GM10847 (cell line): Measurements from ENCODE around the gene MAPK8IP3.
A peak's percentile ranks its signal among the peaks of the same experiment; 100 is the strongest.

Source experiments
- POLR2A ChIP-seq: IDR thresholded peaks from 2 replicates; pipeline ENCODE4 v1.6.1; 2011; ENCODE audit not compliant: insufficient read length; ENCODE audit errors: extremely low read depth

The MAPK8IP3 gene

DNA sequence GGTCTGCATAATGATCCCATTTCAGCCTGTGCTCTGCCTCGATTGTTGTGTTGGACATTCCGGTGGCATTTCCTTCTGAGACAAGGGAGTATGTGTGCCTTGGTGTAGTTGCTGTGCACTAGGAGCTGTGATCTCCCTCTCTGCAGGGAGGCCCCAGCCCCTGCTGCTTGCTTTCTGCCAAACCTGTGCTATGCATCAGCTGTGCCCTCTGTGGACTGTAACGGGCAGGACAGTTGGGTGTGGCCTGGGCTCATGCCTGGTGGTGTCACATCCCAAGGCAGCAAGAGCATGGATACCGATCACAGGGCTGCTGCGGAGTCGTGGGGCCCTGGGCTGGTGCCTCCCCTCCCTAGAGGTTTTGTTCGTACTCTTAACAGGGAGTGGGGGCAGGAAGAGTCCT is 31.7 kb upstream of the MAPK8IP3 start:
- no peak for TF ChIP-seq POLR2A

DNA sequence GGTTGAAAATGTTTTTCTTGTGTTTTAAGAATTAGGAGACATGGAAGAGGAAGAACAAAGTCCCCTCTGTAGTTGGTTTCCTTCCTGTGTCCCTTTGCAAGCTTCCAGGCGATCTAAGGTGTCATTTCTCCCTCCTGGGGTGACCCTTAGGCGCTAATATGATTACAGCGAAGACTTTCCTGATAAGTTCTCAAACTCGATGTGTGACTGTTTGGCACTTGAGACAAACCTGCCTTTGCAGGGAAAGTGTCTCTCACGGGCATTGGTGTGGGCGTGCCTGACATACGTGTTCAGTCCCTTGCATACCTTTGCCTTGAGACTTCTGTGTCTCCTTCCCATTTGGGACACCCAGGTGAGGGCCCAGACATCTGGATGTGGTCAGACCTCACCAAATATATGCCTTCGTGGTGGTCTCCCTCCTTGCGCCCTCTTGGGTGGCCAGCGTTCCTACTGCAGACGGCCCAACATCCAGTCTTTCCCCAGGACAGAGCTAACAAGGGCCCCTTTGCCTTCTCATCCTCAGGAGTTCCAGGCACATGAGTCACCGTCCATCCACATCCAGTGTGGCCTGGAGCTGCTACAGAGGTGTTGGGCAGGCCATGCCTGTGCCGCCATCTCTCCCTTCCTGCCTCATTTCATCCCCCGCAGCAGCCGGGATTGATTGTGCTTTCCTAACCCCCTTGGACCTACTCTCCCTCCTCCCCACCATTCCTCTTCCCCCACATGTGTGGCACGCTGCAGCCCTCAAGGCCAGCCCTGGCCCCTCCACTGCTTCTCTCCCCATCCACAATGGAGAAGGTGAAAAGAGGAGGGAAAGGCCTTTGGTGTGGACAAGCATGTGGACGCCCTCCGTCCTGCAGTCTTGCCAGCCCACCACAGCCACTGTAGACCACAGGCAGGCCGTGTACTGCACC is 31.0 kb upstream of the MAPK8IP3 start:
- no peak for TF ChIP-seq POLR2A

DNA sequence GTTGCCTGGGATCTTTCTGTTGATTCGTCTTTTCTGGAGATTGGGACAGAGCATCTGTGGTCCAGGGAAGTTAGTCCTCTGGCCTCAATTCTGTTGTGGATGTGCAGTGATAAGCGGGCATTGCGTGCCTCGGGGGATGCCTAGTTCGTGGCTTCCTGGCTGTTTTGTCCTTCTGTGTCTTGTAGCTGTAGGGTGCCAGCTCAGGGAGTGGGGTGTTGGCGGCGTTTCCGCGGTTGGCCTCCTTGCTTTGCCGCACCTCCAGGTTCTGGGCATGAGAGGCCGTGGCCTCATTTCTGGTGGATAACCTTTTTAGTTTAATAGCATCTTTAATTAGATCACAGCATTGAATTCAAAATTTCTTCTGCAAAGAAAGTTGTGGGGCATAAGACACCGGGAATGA is 29.3 kb upstream of the MAPK8IP3 start:
- no peak for TF ChIP-seq POLR2A

GRCh38 chr16:1677339-1677738 is 28.7 kb upstream of the MAPK8IP3 start:
- no peak for TF ChIP-seq POLR2A

GRCh38 chr16:1677942-1678499 is 28.0 kb upstream of the MAPK8IP3 start, which contains the start of gene JPT2:
Gene JPT2, plus strand, starts transcription at chr16:1678279. Its CDS starts 34 bp downstream, at chr16:1678313.
- TF ChIP-seq POLR2A: peak; percentile 63

GRCh38 chr16:1678500-1679098 is 27.4 kb upstream of the MAPK8IP3 start:
- TF ChIP-seq POLR2A: no peak

DNA sequence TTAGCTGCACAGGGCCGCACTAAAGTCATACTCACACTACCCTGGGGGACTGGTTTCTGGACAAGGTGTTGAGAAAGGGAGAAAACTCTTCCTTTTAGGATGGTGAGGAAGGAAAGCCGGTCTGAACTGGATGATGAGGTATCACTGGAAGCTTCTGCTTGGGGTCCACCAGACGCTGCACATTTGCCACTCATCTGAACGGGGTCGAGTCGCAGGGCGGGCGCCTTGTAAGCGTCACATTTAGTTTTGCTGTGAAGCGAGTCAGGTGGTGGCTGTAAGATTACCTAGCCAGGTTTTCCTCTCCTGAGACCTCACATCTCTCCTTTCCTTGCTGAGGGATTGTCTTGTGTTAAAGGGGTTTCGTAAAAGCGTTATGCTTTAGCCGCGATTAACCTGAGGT is 25.6 kb upstream of the MAPK8IP3 start:
- no peak for TF ChIP-seq POLR2A

DNA sequence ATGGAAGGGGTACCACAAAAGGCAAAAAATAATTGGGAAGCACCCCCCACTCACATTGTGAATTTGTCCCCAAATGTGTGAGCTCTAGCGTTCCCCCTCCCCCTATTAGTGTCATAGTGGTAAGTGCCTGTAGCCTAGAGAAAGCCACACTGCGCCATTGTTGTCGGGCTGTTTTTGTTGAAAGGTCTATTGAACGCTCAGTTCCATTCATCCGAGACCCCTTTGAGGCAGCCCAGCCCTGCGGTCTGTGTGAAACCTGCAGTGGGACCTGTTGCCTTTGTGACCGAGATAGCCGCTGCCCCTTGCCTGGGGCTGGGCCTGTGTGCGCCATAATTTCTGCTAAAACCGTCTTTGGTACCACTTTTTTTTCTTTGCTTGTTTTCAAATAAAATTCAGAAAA is 25.0 kb upstream of the MAPK8IP3 start:
- no peak for TF ChIP-seq POLR2A

- TF ChIP-seq POLR2A: no peak
Observed at GRCh38 chr16:1687427-1688316, 18.3 kb upstream of the MAPK8IP3 start.

DNA sequence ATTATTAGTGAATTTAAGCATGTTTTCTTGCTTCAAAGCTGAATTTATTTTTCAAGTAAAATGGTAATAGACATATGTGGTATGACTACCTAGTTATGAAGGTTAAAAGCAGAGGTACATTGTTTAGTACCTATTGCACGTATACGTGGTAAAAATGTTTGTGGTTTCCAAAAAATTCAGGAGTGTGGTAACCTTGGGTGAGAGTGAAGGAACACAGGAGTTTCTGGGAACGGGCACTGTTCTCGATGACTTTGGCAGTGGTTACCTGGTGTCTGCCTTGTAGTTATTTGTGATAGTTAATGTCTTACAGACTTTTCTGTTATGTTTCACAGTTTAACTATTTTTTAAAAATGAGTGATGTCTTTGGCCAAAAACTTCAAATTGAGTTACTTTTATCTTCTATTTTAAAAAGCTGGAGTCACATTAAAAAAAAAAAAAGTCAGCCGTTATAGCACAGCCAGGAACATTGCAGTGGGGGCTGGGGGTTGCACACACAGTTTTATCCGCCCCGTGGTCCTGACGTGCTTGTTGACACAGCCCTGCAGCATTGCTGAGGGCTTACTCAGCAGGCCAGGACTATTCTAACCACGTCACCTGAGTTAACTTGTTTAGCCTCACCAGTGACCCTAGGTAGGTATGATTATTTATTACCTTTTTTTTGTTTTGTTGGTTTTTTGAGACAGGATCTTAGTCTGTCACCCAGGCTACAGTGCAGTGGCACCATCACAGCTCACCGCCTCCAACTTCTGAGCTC is 17.0 kb upstream of the MAPK8IP3 start:
- TF ChIP-seq POLR2A: no peak

DNA sequence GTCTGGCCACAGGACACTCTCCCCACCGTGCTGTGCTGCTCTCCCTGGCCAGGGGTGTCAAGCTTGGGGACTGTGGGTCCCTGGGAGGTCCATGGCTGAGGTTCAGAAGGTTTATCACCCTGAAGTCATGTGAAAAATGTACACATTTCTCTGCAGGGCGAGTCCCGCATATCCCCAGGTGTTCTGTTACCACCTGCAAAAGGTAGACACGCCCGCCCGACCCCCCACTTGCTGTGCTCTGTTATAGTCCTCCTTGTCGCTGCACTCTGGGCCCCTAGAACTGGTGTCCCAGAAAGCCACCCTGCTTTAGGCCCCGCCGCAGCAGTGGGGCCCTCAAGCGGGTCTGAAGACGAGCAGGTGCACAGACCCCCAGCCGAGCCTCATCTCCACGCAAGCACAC is 16.1 kb upstream of the MAPK8IP3 start:
- TF ChIP-seq POLR2A: no peak

DNA sequence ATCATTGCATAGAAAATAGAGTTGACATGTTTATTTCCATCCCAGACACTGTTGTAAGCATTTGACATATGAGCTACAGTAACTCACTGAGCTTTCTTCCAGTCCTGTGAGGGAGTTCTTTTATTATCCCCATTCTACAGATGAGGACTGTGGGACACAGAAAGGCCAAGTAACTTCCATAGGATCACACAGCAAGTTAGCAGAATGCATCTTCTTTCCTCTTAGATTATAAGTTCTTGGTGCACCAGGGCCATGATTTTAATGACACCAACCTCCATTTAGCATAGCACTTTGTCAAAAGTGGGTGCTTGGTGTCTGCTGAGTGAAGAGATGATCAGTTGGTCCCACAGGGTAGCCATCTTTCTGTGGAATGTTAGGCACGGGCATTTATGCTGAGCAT is 15.2 kb upstream of the MAPK8IP3 start:
- TF ChIP-seq POLR2A: no peak

DNA sequence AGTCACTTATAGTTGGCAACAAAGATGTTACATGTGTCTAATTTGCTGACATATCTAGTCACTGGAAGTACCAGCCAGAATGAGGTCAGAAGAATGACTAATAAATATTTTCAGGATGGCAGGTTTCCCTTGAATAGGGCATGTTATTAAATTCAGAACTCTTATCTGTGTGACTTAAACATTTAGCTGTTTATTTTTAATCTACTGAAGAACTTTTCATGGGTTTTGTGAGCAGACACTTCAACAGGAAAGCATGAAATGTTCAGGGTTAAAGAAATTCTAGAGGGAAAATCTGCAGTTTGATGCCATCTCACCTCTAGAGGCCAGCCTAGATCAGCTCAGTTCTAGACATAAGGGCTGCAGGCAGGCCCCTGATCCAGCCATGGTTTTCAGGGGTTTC is 14.7 kb upstream of the MAPK8IP3 start:
- TF ChIP-seq POLR2A: no peak

- no peak for TF ChIP-seq POLR2A
Observed at GRCh38 chr16:1691956-1692355, 14.0 kb upstream of the MAPK8IP3 start.
